ENCODE results near the gene TMEM151A. TPM values are rescaled to one million over a fixed set of nuclear protein-coding genes. Genes with fewer than 3 reads are reported as not detected.

TMEM151A gene
- polyA plus RNA-seq, 3 donors, result 0.07 to 0.09 TPM; not detected in 1

GRCh38 chr11:66328302-66329144, 36.8 kb downstream of the TMEM151A start:
- peak in 4 of 11 donors; percentile 62 to 72 (median 68) for DNase-seq (ENCODE audit: extremely low read depth in 1 of 11, low read depth in 9 of 11, low spot score in 4 of 11)

- DNase-seq (ENCODE audit: extremely low read depth in 1 of 11, low read depth in 9 of 11, low spot score in 4 of 11), result no peak
Observed at GRCh38 chr11:66329165-66329673, 37.5 kb downstream of the TMEM151A start.

GRCh38 chr11:66330931-66331330, 39.2 kb downstream of the TMEM151A start:
- DNase-seq (ENCODE audit: extremely low read depth in 1 of 11, low read depth in 9 of 11, low spot score in 4 of 11), result no peak

- DNase-seq (ENCODE audit: extremely low read depth in 1 of 11, low read depth in 9 of 11, low spot score in 4 of 11), result no peak
Observed at GRCh38 chr11:66331542-66332370, 40.1 kb downstream of the TMEM151A start.

GRCh38 chr11:66332371-66333219, 40.9 kb downstream of the TMEM151A start:
- DNase-seq (ENCODE audit: extremely low read depth in 1 of 11, low read depth in 9 of 11, low spot score in 4 of 11), result no peak

- no peak for DNase-seq (ENCODE audit: extremely low read depth in 1 of 11, low read depth in 9 of 11, low spot score in 4 of 11)
Observed at GRCh38 chr11:66333220-66333877, 41.7 kb downstream of the TMEM151A start.

- no peak for DNase-seq (ENCODE audit: extremely low read depth in 1 of 11, low read depth in 9 of 11, low spot score in 4 of 11)
Observed at GRCh38 chr11:66333896-66334604, 42.4 kb downstream of the TMEM151A start.

GRCh38 chr11:66334605-66335442, 43.1 kb downstream of the TMEM151A start:
- DNase-seq (ENCODE audit: extremely low read depth in 1 of 11, low read depth in 9 of 11, low spot score in 4 of 11), result no peak

GRCh38 chr11:66335531-66336233, 44.0 kb downstream of the TMEM151A start:
- DNase-seq (ENCODE audit: extremely low read depth in 1 of 11, low read depth in 9 of 11, low spot score in 4 of 11), result no peak

GRCh38 chr11:66336234-66337102, 44.8 kb downstream of the TMEM151A start, which contains the start of gene RIN1:
RIN1 (minus strand) TSS chr11:66336434; CDS start chr11:66336402, 32 bp downstream.
- no peak for DNase-seq (ENCODE audit: extremely low read depth in 1 of 11, low read depth in 9 of 11, low spot score in 4 of 11)

- no peak for DNase-seq (ENCODE audit: extremely low read depth in 1 of 11, low read depth in 9 of 11, low spot score in 4 of 11)
Observed at GRCh38 chr11:66337103-66337899, 45.6 kb downstream of the TMEM151A start.

- DNase-seq (ENCODE audit: extremely low read depth in 1 of 11, low read depth in 9 of 11, low spot score in 4 of 11), result no peak
Observed at GRCh38 chr11:66338276-66339161, 46.8 kb downstream of the TMEM151A start.

GRCh38 chr11:66339162-66339675, 47.5 kb downstream of the TMEM151A start:
- no peak for DNase-seq (ENCODE audit: extremely low read depth in 1 of 11, low read depth in 9 of 11, low spot score in 4 of 11)

Measured in renal cortex interstitium (tissue), 11 donors.